ENCODE measurements around the gene AGBL4. TPM values are rescaled to one million over a fixed set of nuclear protein-coding genes. Genes with fewer than 3 reads are reported as not detected.

The AGBL4 gene
- total RNA-seq, 2 donors from 2014 or later: not detected

DNA sequence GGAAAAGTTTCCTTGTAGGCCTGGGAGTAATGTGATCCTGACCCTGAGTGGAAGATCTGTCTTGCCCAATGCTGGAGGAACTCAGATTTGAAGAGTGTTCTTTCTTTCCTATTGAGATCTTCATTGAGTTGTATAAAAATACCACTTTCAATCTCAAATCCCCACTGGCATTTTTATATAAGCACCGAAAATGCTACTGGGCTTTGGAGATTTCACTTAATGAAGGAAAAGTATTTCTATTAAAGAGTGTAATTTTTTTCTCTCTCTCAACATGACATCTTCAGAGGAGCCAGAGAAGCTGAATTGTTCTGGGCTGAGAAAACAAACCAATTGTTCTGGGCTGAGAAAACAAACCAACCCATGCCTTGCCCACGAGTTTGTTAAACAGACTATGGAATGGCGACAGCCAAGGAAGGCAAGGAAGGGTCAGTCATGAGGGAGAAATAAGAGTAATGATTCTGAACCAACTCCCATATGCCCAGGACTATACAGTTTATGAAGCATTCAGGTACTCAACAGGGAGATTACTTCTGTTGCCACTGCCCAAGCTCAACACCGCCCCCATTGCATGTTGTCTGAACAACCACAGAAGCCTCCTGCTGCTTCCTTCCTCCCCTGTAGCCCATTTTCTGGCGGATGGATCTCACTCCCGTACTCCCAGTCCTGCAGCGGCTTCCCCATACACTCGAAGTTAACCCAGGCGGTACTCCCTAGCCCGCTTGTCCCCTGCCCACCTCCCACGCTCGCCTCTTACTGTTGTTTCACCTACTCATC lies 1350.2 kb downstream of the AGBL4 start:
- Mint-ChIP-seq H3K4me3 (no peak overlapping the region), H3K4me1 (peaks cover 3% of the 10 kb centered on the region), H3K36me3 (ENCODE audit: low read depth) (peaks cover 2% of the 10 kb centered on the region), H3K27me3 (peaks cover 49% of the 10 kb centered on the region), H3K27ac (no peak overlapping the region)
- ATAC-seq: no peak
- H3K9me3 ChIP-seq (ENCODE audit: control insufficient read depth, low read length, poor library complexity, severe bottlenecking): no peaks in the 10 kb centered on the region
- DNase-seq: no peak

DNA sequence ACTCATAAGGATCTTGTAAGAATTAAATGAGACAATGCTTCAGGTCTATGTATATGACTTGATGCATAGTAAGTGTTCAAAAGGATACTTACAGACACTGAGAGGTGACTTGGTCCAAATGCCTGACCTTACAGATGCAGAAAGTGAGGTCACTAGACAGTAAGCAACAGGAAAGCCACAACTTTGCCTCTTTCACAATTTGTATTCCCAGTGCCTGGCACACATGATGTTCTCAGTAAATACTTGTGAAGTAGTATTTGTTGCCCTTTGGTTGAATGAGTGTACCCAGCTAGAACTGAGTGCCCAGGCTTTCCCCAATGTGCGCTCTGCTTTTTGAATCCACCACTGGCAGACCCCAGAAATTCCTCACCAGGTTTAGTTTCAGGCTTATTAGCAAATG lies 1352.2 kb downstream of the AGBL4 start:
- H3K9me3 ChIP-seq (ENCODE audit: control insufficient read depth, low read length, poor library complexity, severe bottlenecking): no peaks in the 10 kb centered on the region
- peaks cover 2% of the 10 kb centered on the region for H3K36me3 Mint-ChIP-seq (ENCODE audit: low read depth)

DNA sequence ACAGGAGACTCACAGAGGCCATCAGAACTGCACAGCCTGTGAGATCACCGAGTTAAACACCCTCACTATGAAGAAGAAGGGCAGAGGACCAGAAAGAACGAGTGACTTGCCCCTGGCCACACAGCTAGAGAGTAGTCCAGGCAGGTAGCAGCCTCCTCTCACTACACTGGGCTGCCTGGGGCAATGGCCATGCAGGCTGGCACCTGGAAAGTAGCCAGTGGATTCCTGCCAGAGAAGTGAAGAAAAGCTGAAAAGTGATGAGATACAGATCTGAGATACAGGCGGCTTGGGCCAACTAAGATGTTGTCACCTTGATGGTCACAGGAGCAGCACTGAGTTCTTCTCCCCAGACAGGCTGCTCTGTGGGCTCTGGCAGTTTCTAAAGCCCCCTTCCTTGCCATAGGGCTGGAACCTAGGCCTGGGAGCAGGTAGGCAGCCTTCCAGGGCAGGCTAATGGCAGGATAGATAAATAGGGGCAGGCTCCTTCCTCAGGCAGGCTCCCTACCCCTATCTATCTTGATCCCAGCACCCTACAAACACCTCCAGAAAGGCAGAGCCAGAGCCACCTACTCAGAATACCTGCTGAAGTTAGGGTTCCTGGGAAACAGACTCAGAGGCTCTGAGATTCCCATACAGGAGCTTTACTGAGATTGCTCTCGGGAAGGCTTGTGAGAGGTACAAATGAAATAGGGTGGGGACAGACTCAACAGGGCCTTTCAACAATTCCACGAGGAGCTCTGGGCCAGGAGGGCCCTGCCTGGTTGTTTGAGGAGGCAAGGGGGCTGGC lies 1353.3 kb downstream of the AGBL4 start:
- no peaks in the 10 kb centered on the region for H3K4me1 Mint-ChIP-seq
- ATAC-seq (no peak), DNase-seq (no peak)
- peaks cover 33% of the 10 kb centered on the region for H3K27me3 Mint-ChIP-seq
- H3K27ac Mint-ChIP-seq: no peak overlapping the region
- no peak overlapping the region for H3K4me3 Mint-ChIP-seq
- H3K36me3 Mint-ChIP-seq (ENCODE audit: low read depth): peaks cover 2% of the 10 kb centered on the region
- no peaks in the 10 kb centered on the region for H3K9me3 ChIP-seq (ENCODE audit: control insufficient read depth, low read length, poor library complexity, severe bottlenecking)

More for the DNA sequence above, 1352.2 kb downstream of the AGBL4 start:
- ATAC-seq: no peak
- no peaks in the 10 kb centered on the region for H3K4me1 Mint-ChIP-seq
- H3K27me3 Mint-ChIP-seq: peaks cover 37% of the 10 kb centered on the region
- H3K27ac Mint-ChIP-seq: no peak overlapping the region
- no peak for DNase-seq
- H3K4me3 Mint-ChIP-seq: no peak overlapping the region

DNA sequence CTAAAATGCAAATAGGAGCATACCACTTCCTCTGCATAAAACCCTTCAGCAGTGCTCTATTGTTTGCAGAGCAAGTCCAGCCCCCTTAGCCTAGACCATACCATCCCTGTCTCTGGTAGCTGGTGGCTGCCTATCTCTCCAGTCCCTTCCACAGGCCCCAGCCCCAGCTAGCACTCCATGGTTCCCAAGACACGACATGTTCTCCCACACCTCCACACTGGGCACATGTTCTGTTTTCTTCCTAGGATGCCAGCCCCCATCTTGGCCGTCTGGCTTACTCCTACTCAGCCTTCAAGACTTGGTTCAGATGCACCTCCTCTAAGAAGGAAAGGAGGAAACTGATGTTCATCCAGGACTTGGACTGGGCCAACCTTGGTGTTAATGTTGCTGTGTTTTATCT lies 1355.4 kb downstream of the AGBL4 start:
- H3K9me3 ChIP-seq (ENCODE audit: control insufficient read depth, low read length, poor library complexity, severe bottlenecking): no peaks in the 10 kb centered on the region
- peaks cover 13% of the 10 kb centered on the region for H3K27me3 Mint-ChIP-seq
- no peaks in the 10 kb centered on the region for H3K36me3 Mint-ChIP-seq (ENCODE audit: low read depth)
- no peaks in the 10 kb centered on the region for H3K4me1 Mint-ChIP-seq
- DNase-seq (no peak), ATAC-seq (no peak)
- no peak overlapping the region for H3K27ac Mint-ChIP-seq
- H3K4me3 Mint-ChIP-seq: no peak overlapping the region

DNA sequence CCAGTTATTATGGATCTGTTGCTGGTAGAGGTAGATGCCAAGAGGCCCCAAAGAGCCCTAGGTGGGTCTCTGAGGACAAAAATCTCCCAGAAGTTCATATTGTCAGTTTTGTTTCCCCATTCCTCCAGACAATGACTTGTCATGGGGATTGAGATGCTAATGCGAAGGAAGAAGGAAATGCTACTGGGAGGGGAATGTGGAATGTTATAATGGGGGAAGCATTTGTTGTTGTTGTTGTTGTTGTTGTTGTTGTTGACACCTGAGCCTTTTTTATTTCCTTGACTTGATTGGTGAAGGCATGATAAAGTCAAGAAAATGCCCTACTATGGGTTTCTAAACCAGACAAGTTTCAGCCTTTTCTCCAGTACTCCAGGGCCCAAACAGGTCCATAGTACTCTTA lies 1356.0 kb downstream of the AGBL4 start:
- H3K4me3 Mint-ChIP-seq: no peak overlapping the region
- H3K4me1 Mint-ChIP-seq: no peaks in the 10 kb centered on the region
- DNase-seq (no peak), ATAC-seq (no peak)
- peaks cover 13% of the 10 kb centered on the region for H3K27me3 Mint-ChIP-seq
- H3K9me3 ChIP-seq (ENCODE audit: control insufficient read depth, low read length, poor library complexity, severe bottlenecking): no peaks in the 10 kb centered on the region
- H3K27ac Mint-ChIP-seq: no peak overlapping the region
- no peaks in the 10 kb centered on the region for H3K36me3 Mint-ChIP-seq (ENCODE audit: low read depth)

DNA sequence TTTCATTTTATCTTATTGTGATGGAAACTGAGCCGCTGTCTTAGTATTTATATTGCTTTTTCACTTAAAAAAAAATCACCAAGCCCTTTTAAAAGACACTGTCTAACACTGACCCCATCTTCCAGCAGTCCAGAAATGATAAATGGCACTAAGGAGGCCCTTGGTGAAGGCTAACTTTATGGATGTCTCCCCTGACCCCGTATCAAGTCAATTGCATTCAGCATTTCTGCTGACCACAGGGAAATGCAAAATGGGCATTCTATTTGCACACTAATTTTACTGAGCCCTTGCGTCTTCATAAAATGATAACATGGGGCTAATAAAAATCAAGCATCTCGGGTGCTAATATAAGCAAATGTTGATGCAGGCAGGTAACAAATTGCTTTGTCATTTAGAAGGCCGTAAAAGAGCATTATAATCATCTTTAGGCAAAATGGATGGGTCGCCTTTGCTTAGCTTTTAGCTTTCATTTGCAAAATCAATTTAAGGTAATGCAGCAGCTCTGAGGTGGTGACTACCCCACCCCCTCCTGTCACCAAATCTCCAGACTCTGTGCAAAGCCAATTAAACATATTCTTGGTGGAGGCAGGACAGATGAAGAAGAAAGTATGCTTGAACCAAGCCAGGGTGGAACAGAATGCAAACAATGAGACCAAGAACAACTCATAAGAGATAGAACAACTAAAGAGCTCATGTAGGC lies 1357.9 kb downstream of the AGBL4 start:
- no peak overlapping the region for H3K27ac Mint-ChIP-seq
- peaks cover 13% of the 10 kb centered on the region for H3K27me3 Mint-ChIP-seq
- no peaks in the 10 kb centered on the region for H3K36me3 Mint-ChIP-seq (ENCODE audit: low read depth)
- H3K9me3 ChIP-seq (ENCODE audit: control insufficient read depth, low read length, poor library complexity, severe bottlenecking): no peaks in the 10 kb centered on the region
- H3K4me3 Mint-ChIP-seq: no peak overlapping the region
- DNase-seq (no peak), ATAC-seq (no peak)
- H3K4me1 Mint-ChIP-seq: no peaks in the 10 kb centered on the region

DNA sequence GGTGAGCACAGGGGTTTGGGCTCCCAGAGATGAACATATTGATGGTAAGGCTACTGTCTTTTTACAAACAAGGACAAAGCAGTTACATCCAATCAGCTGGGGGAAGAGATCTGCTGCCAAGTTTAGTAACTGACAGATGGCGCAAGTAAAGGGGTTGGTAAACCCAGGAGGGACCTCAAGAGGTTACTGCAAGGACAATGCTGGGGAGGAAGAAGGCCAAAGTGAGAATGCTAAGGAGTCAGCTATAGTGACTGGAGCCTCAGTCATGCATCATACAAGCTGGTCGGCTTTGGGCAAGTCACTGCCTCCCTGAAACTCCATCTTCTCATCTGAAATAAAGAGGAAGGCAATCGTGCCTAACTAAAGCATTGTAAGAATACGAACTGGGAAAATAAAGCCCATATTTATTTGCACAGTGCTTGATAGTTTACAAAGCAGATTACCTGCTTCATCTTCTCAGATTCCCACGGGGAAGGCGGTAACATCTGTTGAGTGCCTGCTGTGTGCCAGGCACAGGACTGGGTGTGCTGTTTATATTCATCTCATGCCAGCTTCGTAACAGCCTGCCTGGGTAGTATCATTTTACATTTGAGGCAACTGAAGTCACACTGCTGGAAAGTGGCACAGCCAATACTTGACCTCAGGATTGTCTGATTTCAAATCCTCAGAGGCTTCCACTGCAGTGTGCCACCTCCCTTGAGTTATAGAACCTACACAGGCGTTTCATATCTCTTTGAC lies 1361.9 kb downstream of the AGBL4 start:
- Mint-ChIP-seq H3K4me1 (no peaks in the 10 kb centered on the region), H3K27me3 (no peaks in the 10 kb centered on the region), H3K4me3 (no peak overlapping the region), H3K36me3 (ENCODE audit: low read depth) (no peaks in the 10 kb centered on the region), H3K27ac (no peak overlapping the region)
- DNase-seq (no peak), ATAC-seq (no peak)
- H3K9me3 ChIP-seq (ENCODE audit: control insufficient read depth, low read length, poor library complexity, severe bottlenecking): no peaks in the 10 kb centered on the region

DNA sequence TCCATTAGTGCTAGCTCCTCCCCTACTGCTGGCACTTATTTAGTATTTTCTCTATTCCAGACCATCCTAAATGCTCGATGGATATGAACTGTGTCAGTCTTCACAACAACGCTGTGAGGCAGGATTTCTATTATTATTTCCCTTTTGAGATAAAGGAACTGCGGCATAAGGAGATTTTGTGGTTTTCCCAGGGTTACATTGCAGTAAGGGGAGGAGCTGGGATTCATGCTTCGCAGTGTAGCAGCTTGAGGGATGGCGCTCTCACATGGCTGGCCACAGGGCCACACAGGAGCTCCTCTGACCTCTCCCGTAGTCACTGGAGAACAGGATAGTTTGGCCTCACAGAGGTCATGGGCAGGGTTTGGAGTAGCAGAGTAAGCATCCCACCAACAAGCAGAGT lies 1364.0 kb downstream of the AGBL4 start:
- Mint-ChIP-seq H3K4me3 (no peak overlapping the region), H3K36me3 (ENCODE audit: low read depth) (no peaks in the 10 kb centered on the region), H3K27me3 (peaks cover 11% of the 10 kb centered on the region), H3K27ac (no peak overlapping the region), H3K4me1 (no peaks in the 10 kb centered on the region)
- no peak for ATAC-seq
- H3K9me3 ChIP-seq (ENCODE audit: control insufficient read depth, low read length, poor library complexity, severe bottlenecking): no peaks in the 10 kb centered on the region
- no peak for DNase-seq

GRCh38 chr1:48657413-48657812 lies 1366.3 kb downstream of the AGBL4 start:
- H3K27ac Mint-ChIP-seq: no peak overlapping the region
- ATAC-seq: no peak
- DNase-seq: no peak
- no peaks in the 10 kb centered on the region for H3K36me3 Mint-ChIP-seq (ENCODE audit: low read depth)
- H3K27me3 Mint-ChIP-seq: peaks cover 26% of the 10 kb centered on the region
- no peaks in the 10 kb centered on the region for H3K4me1 Mint-ChIP-seq
- H3K4me3 Mint-ChIP-seq: no peak overlapping the region
- no peaks in the 10 kb centered on the region for H3K9me3 ChIP-seq (ENCODE audit: control insufficient read depth, low read length, poor library complexity, severe bottlenecking)

DNA sequence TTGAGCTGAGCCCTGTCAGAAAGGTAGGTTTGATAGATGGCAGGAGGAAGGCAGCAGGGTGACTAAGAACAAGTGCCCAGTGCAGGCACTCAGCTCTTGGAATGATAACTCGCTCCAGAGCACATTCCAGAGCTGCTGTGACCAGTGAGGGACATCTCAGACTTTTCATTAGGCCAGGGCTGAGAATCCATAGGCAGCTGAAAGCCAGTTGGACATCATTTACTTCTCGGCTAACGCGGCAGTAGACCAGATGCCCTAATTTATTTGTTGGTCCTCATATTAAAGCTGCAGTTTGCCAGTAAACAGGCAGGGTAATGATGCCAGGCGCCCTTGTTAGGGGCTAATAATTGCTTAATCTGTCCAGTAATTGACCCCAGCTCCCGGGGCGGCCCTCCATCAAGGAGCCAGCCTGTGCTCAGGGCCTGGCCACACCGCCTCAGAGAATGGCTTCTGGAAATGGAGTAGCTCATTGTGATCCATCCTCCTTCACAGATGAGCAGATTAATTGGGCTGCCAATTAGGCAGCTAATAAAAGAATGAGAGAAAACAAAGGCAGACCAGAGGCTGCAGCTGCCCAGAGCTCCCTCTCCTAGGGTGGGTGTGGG lies 1369.0 kb downstream of the AGBL4 start:
- Mint-ChIP-seq H3K27me3 (peaks cover 27% of the 10 kb centered on the region), H3K27ac (no peak overlapping the region), H3K4me3 (no peak overlapping the region), H3K36me3 (ENCODE audit: low read depth) (no peaks in the 10 kb centered on the region), H3K4me1 (peaks cover under 1% of the 10 kb centered on the region)
- DNase-seq (no peak), ATAC-seq (no peak)
- H3K9me3 ChIP-seq (ENCODE audit: control insufficient read depth, low read length, poor library complexity, severe bottlenecking): no peaks in the 10 kb centered on the region

DNA sequence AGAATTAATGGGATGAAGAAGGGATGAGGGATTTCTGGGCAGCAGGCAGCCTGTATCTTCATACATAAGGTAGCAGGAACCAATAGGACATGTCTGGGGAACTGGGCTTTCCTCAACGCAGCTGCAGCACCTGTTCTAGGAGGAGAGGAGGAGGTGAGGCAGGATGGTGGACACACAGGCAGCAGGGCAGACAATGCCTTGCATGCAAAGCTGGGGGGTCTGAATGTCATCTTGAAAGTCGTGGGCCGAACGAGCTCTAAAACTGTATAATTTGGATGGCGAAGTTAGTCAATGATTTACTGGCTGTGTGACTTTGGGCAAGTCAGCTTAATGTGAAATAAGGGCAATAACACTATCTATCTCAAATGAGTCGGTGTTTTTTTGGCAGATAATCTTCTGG lies 1371.4 kb downstream of the AGBL4 start:
- no peak overlapping the region for H3K27ac Mint-ChIP-seq
- peaks cover 2% of the 10 kb centered on the region for H3K4me1 Mint-ChIP-seq
- H3K36me3 Mint-ChIP-seq (ENCODE audit: low read depth): no peaks in the 10 kb centered on the region
- ATAC-seq: no peak
- no peak overlapping the region for H3K4me3 Mint-ChIP-seq
- H3K27me3 Mint-ChIP-seq: peaks cover 27% of the 10 kb centered on the region
- DNase-seq: no peak
- no peaks in the 10 kb centered on the region for H3K9me3 ChIP-seq (ENCODE audit: control insufficient read depth, low read length, poor library complexity, severe bottlenecking)

DNA sequence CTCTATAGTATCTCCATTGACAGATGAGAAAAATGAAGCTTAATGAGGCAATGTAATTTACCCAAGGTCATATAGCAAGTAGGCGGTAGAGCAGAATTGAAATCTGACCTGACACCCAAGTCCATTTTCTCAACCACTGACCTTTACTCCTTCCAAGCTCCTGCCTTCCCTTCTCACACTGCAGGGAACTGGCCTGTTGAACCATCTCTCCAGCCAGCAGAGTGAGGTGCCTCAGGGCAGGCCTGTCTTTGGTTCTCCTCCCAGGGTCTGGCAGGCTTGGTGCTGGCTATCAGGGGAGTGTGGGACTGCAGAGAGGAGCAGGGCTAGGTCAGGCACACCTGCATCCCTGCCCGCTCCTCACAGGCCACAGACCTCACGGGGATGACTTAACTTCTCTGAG lies 1373.9 kb downstream of the AGBL4 start:
- Mint-ChIP-seq H3K36me3 (ENCODE audit: low read depth) (no peaks in the 10 kb centered on the region), H3K27ac (no peak overlapping the region), H3K4me3 (no peak overlapping the region), H3K27me3 (peaks cover 28% of the 10 kb centered on the region), H3K4me1 (peaks cover 2% of the 10 kb centered on the region)
- ATAC-seq (no peak), DNase-seq (no peak)
- H3K9me3 ChIP-seq (ENCODE audit: control insufficient read depth, low read length, poor library complexity, severe bottlenecking): no peaks in the 10 kb centered on the region
